ENCODE data around the gene MAPKAPK5.
A peak's percentile ranks its signal among the peaks of the same experiment; 100 is the strongest.
"Not testable (repeated sequence)": the region's sequence is repeated elsewhere in the genome, so short reads cannot be mapped to it uniquely, and the experiment has no call there.

Gene MAPKAPK5

GRCh38 chr12:111841750-111842555 is at the start of gene MAPKAPK5:
TSS of gene MAPKAPK5 (plus strand) at chr12:111842228. CDS start at chr12:111842734, 506 bp downstream.
- peak; percentile 91 for DNase-seq

GRCh38 chr12:111792856-111793235 is 49.2 kb upstream of the MAPKAPK5 start:
- no peak for DNase-seq

- DNase-seq, result no peak
Measured at GRCh38 chr12:111798182-111798581, 43.8 kb upstream of the MAPKAPK5 start.

- DNase-seq, result no peak
Measured at GRCh38 chr12:111799758-111800157, 42.3 kb upstream of the MAPKAPK5 start.

- no peak for DNase-seq
Measured at GRCh38 chr12:111803038-111803626, 38.9 kb upstream of the MAPKAPK5 start.

- DNase-seq, result no peak
Measured at GRCh38 chr12:111803851-111804250, 38.2 kb upstream of the MAPKAPK5 start.

GRCh38 chr12:111806304-111806703 is 35.7 kb upstream of the MAPKAPK5 start:
- DNase-seq, result no peak

- DNase-seq, result no peak
Measured at GRCh38 chr12:111807232-111807631, 34.8 kb upstream of the MAPKAPK5 start.

- DNase-seq, result peak; percentile 78
Measured at GRCh38 chr12:111812881-111813741, 28.9 kb upstream of the MAPKAPK5 start.

GRCh38 chr12:111816065-111816615 is 25.9 kb upstream of the MAPKAPK5 start:
- no peak for DNase-seq

- DNase-seq, result not testable (repeated sequence)
Measured at GRCh38 chr12:111816898-111817297, 25.1 kb upstream of the MAPKAPK5 start.

GRCh38 chr12:111818340-111818739 is 23.7 kb upstream of the MAPKAPK5 start:
- DNase-seq, result no peak

GRCh38 chr12:111819191-111820158 is 22.6 kb upstream of the MAPKAPK5 start:
- peak; percentile 68 for DNase-seq

- DNase-seq, result not testable (repeated sequence)
Measured at GRCh38 chr12:111820828-111821227, 21.2 kb upstream of the MAPKAPK5 start.

- DNase-seq, result no peak
Measured at GRCh38 chr12:111822886-111823285, 19.1 kb upstream of the MAPKAPK5 start.

GRCh38 chr12:111823891-111824290 is 18.1 kb upstream of the MAPKAPK5 start:
- no peak for DNase-seq

GRCh38 chr12:111824312-111824711 is 17.7 kb upstream of the MAPKAPK5 start:
- DNase-seq, result not testable (repeated sequence)

GRCh38 chr12:111825509-111825908 is 16.5 kb upstream of the MAPKAPK5 start:
- no peak for DNase-seq

GRCh38 chr12:111826316-111826715 is 15.7 kb upstream of the MAPKAPK5 start:
- no peak for DNase-seq

- DNase-seq, result no peak
Measured at GRCh38 chr12:111826992-111827391, 15.0 kb upstream of the MAPKAPK5 start.

- DNase-seq, result no peak
Measured at GRCh38 chr12:111827907-111828306, 14.1 kb upstream of the MAPKAPK5 start.

All from COR-L47 (cell line).